Testis (tissue), 3 donors: Measurements from ENCODE around the gene ZNF892. TPM values are rescaled to one million over a fixed set of nuclear protein-coding genes. Genes with fewer than 3 reads are reported as not detected.

Experiments
- polyA plus RNA-seq: library from polyadenylated mRNA; stranded (reverse); fragments of 350-450 nt; fragmentation: Illumina TruSeq; extraction: RNeasy Lipid Tissue Mini Kit (QIAGEN cat#74804); gene quantifications from one replicate; pipeline ENCODE4 v1.2.3, GENCODE V29; 2014; ENCODE audit warnings: low read depth, low replicate concordance; ENCODE audit not compliant: insufficient read depth
- total RNA-seq, 2 donors: library from RNA; depleted of rRNA; stranded (reverse); fragments of >200 nt; gene quantifications; one replicate each; pipeline ENCODE4 v1.2.3, GENCODE V29; 2016

ZNF892 gene
- total and polyA plus RNA-seq, 3 donors from 2014 or later = 7.1 to 12.3 (median 12.1) TPM

Other genes with a start within 250 kb of the ZNF892 start
- under 1 TPM; 0.62 to 0.79 TPM for gene MAL, start 181.8 kb upstream of the ZNF892 start, total RNA-seq
- 1.3 TPM for gene MAL, start 181.8 kb upstream of the ZNF892 start, polyA plus RNA-seq
- 10 to 100 TPM; 59.3 to 63.1 TPM for gene MRPS5, start 85.7 kb upstream of the ZNF892 start, total RNA-seq
- gene MRPS5, start 85.7 kb upstream of the ZNF892 start, polyA plus RNA-seq = 44.4 TPM
- gene ZNF514, start 47.7 kb upstream of the ZNF892 start, total RNA-seq = 10 to 100 TPM; 22.3 to 25.0 TPM
- gene ZNF514, start 47.7 kb upstream of the ZNF892 start, polyA plus RNA-seq = 21.9 TPM
- gene ZNF2, start 41.7 kb upstream of the ZNF892 start, total RNA-seq = 1 to 10 TPM; 5.8 to 7.9 TPM
- 7.1 TPM for gene ZNF2, start 41.7 kb upstream of the ZNF892 start, polyA plus RNA-seq
- gene PROM2, start 66.9 kb downstream of the ZNF892 start, total RNA-seq = 1 to 10 TPM; 2.1 to 2.4 TPM
- gene PROM2, start 66.9 kb downstream of the ZNF892 start, polyA plus RNA-seq = 1.3 TPM
- gene KCNIP3, start 89.8 kb downstream of the ZNF892 start, total RNA-seq = 10 to 100 TPM; 43.4 to 69.1 TPM
- 23.9 TPM for gene KCNIP3, start 89.8 kb downstream of the ZNF892 start, polyA plus RNA-seq
- 10 to 100 TPM; 48.5 to 48.9 TPM for gene FAHD2A, start 195.2 kb downstream of the ZNF892 start, total RNA-seq
- 73.8 TPM for gene FAHD2A, start 195.2 kb downstream of the ZNF892 start, polyA plus RNA-seq